Measurements from ENCODE around the gene CCDC6.

Gene CCDC6

GRCh38 chr10:59817773-59818172 is 88.6 kb downstream of the CCDC6 start:
- no peak for DNase-seq (ENCODE audit: extremely low read depth, insufficient read length)
- TF ChIP-seq, protein P1, sequence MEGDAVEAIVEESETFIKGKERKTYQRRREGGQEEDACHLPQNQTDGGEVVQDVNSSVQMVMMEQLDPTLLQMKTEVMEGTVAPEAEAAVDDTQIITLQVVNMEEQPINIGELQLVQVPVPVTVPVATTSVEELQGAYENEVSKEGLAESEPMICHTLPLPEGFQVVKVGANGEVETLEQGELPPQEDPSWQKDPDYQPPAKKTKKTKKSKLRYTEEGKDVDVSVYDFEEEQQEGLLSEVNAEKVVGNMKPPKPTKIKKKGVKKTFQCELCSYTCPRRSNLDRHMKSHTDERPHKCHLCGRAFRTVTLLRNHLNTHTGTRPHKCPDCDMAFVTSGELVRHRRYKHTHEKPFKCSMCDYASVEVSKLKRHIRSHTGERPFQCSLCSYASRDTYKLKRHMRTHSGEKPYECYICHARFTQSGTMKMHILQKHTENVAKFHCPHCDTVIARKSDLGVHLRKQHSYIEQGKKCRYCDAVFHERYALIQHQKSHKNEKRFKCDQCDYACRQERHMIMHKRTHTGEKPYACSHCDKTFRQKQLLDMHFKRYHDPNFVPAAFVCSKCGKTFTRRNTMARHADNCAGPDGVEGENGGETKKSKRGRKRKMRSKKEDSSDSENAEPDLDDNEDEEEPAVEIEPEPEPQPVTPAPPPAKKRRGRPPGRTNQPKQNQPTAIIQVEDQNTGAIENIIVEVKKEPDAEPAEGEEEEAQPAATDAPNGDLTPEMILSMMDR (IDR thresholded peaks at IDR 0.05; ENCODE audit: insufficient read depth, low read length, poor library complexity, severe bottlenecking) = no peak
- Histone ChIP-seq H3K27me3 (replicated peaks; ENCODE audit: control insufficient read depth, insufficient read depth, low read length) (no peaks in the 10 kb centered on the region), H3K36me3 (ENCODE audit: control insufficient read depth, insufficient read depth, low read length) (no peaks in the 10 kb centered on the region; the same call in none of the 2 replicates), H3K4me3 (replicated peaks; ENCODE audit: low read depth, low read length) (no peak overlapping the region)

DNA sequence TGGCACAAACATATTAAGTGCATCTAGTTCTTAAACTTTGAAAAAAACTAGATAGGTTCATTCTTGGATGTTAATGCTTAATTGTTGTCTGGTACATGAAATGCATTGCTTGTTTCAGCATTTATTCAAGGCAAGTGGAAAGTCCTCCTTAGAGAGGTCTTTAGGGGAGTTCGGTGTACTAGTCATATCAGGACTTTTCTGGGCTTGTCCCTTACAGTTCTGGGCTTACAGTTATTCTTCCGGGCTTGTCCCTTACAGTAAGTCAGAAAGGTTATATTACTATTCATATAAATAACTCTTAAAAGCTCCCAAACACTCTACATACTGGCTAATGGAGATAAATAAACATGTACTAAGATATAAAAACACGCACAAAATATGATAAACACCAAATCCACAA is 91.5 kb downstream of the CCDC6 start:
- Histone ChIP-seq H3K27me3 (replicated peaks; ENCODE audit: control insufficient read depth, insufficient read depth, low read length) (no peaks in the 10 kb centered on the region), H3K4me3 (replicated peaks; ENCODE audit: low read depth, low read length) (no peak overlapping the region), H3K36me3 (ENCODE audit: control insufficient read depth, insufficient read depth, low read length) (peaks cover 6% of the 10 kb centered on the region)
- DNase-seq (ENCODE audit: extremely low read depth, insufficient read length) = no peak
- TF ChIP-seq, protein P1 (IDR thresholded peaks at IDR 0.05; ENCODE audit: insufficient read depth, low read length, poor library complexity, severe bottlenecking) = no peak

- H3K36me3 ChIP-seq (ENCODE audit: control insufficient read depth, insufficient read depth, low read length) = peaks cover 8% of the 10 kb centered on the region
- H3K4me3 ChIP-seq (replicated peaks; ENCODE audit: low read depth, low read length) = no peak overlapping the region
- H3K27me3 ChIP-seq (replicated peaks; ENCODE audit: control insufficient read depth, insufficient read depth, low read length) = no peaks in the 10 kb centered on the region
- TF ChIP-seq, protein P1 (IDR thresholded peaks at IDR 0.05; ENCODE audit: insufficient read depth, low read length, poor library complexity, severe bottlenecking) = no peak
- no peak for DNase-seq (ENCODE audit: extremely low read depth, insufficient read length)
Observed at GRCh38 chr10:59812519-59813122, 93.7 kb downstream of the CCDC6 start.

DNA sequence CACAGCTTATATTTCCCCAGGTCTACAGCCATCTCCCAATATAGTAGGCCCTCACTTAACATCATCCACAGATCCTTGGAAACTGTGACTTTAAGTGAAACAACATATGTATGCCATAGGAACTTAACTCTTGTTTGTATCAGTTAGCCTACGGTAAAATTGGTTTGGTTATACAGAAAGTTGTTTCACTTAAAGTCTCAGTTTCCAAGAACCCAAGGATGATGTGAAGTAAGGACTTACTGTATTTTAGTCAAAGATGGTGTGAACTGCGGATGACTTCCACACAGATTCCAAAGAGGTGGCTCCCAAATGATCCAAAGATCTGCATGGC is 96.7 kb downstream of the CCDC6 start:
- TF ChIP-seq, protein P1 (IDR thresholded peaks at IDR 0.05; ENCODE audit: insufficient read depth, low read length, poor library complexity, severe bottlenecking) = no peak
- DNase-seq (ENCODE audit: extremely low read depth, insufficient read length) = no peak
- Histone ChIP-seq H3K36me3 (ENCODE audit: control insufficient read depth, insufficient read depth, low read length) (peaks cover 15% of the 10 kb centered on the region), H3K27me3 (replicated peaks; ENCODE audit: control insufficient read depth, insufficient read depth, low read length) (no peaks in the 10 kb centered on the region), H3K4me3 (replicated peaks; ENCODE audit: low read depth, low read length) (no peak overlapping the region)

GRCh38 chr10:59808896-59809643 is 97.3 kb downstream of the CCDC6 start:
- peak; percentile 13 for DNase-seq (ENCODE audit: extremely low read depth, insufficient read length)
- Histone ChIP-seq H3K27me3 (replicated peaks; ENCODE audit: control insufficient read depth, insufficient read depth, low read length) (no peaks in the 10 kb centered on the region), H3K36me3 (ENCODE audit: control insufficient read depth, insufficient read depth, low read length) (peaks cover 18% of the 10 kb centered on the region), H3K4me3 (replicated peaks; ENCODE audit: low read depth, low read length) (no peak overlapping the region)
- TF ChIP-seq, protein P1 (IDR thresholded peaks at IDR 0.05; ENCODE audit: insufficient read depth, low read length, poor library complexity, severe bottlenecking) = peak; percentile 82
